GM19463 (cell line): ENCODE data around the gene APP.

ENCODE experiments used
- ATAC-seq: cut with Tn5 transposase; IDR thresholded peaks from one replicate; pipeline ENCODE4 v1.9.1; 2021; ENCODE audit warnings: mild to moderate bottlenecking, moderate library complexity; ENCODE audit not compliant: unreplicated experiment

APP gene

DNA sequence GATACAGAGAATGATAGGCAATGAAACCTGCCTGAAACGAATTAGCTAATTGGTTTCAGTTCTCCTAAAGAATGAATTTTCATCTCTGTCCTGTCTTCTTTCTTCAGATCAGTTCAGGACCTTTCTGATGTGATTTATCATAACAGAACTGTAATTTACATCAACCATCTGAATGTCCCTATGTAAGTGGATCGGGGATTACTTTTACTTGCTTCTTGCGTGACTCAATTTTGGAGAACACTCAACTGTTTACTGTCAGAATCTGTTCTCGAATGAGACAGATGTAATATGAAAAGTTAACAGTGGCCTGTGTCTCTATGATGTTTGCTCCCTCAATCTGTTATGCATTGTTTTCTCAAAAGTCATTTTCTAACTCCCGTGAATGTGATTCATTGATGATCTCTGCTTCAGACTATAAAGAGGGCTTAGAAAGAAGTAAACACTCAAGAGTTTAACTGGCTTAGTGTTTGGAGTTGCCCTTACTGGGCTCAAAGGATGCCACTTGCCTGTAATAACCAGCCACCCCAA, 324.8 kb downstream of the APP start:
- ATAC-seq, result no peak

DNA sequence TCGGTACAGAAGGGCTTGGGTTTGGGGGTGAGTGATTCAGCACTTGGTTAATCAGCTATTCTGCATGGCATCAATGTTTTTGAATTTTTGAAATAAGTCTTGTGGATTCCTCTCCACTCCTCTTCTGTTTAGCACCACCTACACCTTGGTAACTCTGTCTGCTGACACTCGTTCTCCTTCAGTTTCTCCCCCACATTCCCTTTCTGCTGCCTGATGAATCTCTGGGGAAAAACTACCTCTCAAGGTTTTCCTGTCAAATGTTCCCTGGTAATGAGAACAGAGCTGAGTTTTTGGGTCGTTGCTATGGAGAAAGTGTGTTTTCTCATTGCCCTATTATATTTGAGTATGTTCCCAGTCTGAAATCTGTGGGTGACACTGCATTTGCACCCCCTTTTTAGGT, 327.6 kb downstream of the APP start:
- no peak for ATAC-seq

DNA sequence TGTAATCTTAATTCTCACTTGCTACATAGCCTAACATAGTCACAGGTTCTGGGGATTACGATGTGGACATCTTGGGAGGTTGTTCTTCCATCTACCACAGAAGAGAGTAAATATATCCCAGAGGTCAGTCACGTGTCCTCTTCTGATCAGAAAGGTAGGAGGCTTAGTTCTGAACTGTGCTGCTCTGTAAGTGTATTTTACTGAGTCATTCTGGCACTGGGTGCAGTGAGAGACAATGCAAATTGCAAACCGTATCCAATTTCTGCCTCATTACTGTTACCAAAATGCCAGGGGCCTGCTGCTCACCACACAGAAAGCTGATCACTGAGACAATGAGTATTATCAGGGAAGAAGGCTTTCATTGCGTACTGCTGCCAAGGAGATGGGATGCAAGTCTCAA, 331.8 kb downstream of the APP start:
- no peak for ATAC-seq

DNA sequence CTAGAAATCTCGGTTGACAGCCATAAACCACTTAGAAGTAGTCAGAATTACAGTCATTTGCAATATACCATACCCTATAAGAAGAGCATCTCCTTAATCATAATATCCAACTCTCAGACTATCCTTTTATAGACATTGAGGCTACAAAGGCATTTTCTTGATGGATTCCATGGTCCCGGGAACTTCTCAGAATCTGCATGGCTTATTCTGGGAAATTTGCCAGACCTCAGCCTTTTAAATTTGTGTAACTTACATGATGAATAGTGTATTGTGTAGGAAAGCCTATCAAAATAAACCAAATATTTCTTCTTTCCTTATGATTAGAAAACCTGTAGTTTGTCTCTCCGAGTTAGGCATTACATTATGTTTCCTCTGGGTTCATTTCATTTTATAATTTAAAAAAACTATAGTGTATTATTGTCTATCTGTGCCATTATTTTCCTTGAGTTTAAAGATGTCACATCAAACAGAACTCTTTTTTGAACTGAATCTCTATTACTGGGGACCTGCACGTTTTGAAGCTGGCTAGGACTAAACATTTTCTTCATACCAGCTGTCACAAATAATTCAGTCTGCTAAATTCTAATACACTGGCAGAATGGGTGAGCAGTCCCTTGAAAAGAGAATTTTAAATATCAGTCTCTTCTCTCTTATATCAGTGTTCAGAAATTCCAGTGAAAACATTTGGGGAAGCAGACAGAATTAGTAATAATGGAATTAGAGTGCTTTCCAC, 332.9 kb downstream of the APP start:
- no peak for ATAC-seq

DNA sequence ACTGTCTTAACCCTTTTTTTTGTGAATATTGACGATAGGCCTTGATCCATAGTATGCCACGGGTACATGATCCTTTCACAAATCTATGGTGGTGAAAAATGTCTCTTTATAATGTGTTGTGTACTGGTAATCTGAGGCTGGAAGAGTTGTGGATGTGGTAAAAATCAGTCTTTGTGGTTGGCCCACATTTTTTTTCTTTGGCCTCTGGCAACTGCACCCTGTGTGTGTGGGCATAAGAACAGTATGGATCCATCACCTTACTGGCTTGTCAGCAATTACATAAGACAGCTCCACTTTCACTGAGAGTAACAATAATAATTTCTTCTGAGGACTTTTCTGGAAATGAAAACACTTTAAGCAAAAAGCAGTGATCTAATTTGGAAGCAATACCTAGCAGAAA, 334.2 kb downstream of the APP start:
- no peak for ATAC-seq

DNA sequence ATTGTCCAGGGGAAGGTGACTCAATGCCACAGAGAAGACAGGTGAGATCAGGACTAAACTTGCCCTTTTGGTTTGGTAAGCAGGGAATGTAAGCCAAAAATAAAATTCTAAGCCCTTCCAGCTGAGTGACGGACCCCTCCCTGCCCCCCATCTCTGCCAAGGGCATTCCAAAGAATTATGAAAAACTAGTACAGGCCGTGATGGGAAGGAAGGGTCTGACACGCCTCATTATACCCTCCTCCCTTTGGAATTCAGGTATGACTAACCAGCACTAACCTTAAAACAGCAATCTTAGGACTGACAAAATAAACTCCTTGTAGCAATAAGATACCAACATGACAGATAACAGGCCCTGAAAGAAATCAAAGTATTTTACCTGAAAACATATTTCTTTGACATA, 336.2 kb downstream of the APP start:
- ATAC-seq, result no peak

DNA sequence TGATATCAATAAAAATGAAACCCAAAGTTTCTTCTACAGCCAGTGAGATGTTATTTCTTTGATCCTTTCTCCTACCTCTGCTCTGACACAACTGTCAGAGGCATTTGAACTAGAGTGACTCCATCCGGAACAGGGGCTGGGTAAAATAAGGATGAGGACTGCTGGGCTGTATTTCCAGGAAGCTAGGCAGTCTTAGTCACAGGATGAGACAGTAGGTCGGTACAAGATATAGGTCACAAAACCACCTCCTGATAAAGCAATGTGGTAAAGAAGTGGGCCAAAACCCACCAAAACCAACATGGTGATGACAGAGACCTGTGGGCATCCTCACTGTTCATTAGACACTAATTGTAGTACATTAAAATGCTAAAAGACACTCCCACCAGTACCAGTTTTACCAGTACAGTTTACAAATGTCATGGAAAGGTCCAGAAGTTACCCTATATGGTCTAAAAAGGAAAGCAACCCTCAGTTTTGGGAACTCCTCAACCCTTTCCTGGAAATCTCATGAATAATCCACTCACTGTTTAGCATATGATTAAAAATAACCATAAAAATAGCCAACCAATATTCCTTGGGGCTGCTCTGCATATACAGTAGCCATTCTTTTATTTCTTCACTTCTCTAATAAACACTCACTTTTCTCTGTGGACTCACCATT, 339.1 kb downstream of the APP start:
- no peak for ATAC-seq
